LNCAP (cell line): ENCODE results near the gene NANS.

Experiments used
- CTCF ChIP-seq: fragments of 450-650 bp; IDR thresholded peaks from 2 replicates; pipeline ENCODE4 v1.5.1; 2017; ENCODE audit warnings: mild to moderate bottlenecking

The NANS gene

GRCh38 chr9:98087420-98088354 is 31.2 kb downstream of the NANS start:
- no peak for TF ChIP-seq CTCF

GRCh38 chr9:98091735-98092612 is 35.4 kb downstream of the NANS start:
- no peak for TF ChIP-seq CTCF

- TF ChIP-seq CTCF, result no peak
Observed at GRCh38 chr9:98092613-98092931, 36.0 kb downstream of the NANS start.

- TF ChIP-seq CTCF, result no peak
Observed at GRCh38 chr9:98094316-98094715, 37.8 kb downstream of the NANS start.

GRCh38 chr9:98094851-98095250 is 38.3 kb downstream of the NANS start:
- TF ChIP-seq CTCF, result no peak

- TF ChIP-seq CTCF, result no peak
Observed at GRCh38 chr9:98095401-98095800, 38.9 kb downstream of the NANS start.

GRCh38 chr9:98096091-98096490 is 39.6 kb downstream of the NANS start:
- no peak for TF ChIP-seq CTCF
